Activated T-helper 1 cell treated with Interleukin-2 at 50 U/mL for 16 hours (primary cell): ENCODE data around the gene SH3RF1.

Source experiments
- DNase-seq: peaks from one replicate; pipeline ENCODE4 v3.0.0-alpha.2; 2020; ENCODE audit warnings: low read depth

SH3RF1 gene

GRCh38 chr4:169163495-169163894 lies 107.3 kb downstream of the SH3RF1 start:
- DNase-seq: no peak

GRCh38 chr4:169160825-169161224 lies 109.9 kb downstream of the SH3RF1 start:
- no peak for DNase-seq

DNA sequence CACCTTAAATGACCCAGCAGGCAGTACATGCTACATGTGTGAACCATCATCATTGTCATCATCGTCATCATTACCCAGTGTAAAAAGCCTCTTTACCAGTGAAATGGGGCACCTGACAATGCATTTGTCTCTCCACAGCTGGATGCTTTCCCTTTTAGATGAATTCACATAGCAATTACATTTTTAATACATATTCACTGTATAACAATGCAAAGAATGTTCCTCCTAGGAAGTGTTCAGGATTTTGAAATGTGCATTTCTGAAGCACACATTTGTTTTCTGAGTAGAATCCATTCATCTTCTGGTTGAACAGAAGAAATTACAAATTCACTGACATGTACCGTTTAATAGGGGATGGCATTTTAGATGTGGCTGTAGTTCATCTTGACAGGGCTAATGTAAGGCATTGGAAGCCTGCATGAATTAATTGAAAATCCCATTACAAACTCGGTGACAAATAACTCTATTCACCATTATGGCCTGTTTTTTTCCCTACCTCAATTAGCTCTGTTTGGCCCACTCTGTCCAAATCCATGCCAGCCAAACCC lies 111.1 kb downstream of the SH3RF1 start:
- DNase-seq: no peak

- DNase-seq: no peak
These were observed 111.9 kb downstream of the SH3RF1 start for GRCh38 chr4:169158861-169159260.

DNA sequence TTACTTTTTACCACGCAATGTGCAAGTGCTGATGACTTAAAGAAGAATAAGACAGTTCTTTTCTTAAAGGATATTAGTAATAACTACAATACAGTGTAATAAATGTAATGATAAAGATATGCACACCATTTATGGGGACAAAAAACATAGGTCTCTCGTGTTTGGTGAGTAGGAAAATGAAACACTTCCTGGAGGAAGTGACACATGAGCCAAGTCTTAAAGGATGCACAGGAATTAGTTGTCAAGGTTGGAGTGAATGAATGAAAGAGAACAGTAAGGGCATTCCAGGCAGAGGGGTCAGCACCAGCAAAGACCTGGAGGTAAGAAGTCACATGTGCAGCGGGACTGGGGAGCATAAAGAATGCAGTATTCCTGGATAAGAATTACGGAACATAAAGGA lies 112.7 kb downstream of the SH3RF1 start:
- no peak for DNase-seq

DNA sequence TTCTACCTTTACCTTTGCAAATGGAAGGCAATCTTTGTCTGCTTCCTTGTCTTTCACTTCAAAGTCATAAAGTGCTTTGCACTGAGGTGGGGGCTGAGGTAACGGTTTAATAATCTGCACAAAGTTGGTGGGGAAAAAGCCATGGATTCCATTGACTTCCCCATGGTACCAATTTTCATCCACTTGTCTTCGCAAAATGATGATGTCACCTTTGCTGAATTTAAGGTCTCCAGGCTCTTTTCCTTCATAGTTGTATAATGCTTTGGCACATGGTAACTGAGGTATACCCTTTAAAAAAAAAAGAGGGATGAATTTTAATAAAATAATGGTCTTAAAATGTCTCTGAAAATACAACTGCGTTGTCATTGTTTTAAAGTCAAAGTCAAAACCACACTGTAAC lies 114.4 kb downstream of the SH3RF1 start:
- no peak for DNase-seq

GRCh38 chr4:169154121-169154520 lies 116.6 kb downstream of the SH3RF1 start:
- no peak for DNase-seq

GRCh38 chr4:169153481-169154087 lies 117.2 kb downstream of the SH3RF1 start:
- DNase-seq: no peak

- no peak for DNase-seq
These were observed 117.9 kb downstream of the SH3RF1 start for GRCh38 chr4:169152899-169153298.

DNA sequence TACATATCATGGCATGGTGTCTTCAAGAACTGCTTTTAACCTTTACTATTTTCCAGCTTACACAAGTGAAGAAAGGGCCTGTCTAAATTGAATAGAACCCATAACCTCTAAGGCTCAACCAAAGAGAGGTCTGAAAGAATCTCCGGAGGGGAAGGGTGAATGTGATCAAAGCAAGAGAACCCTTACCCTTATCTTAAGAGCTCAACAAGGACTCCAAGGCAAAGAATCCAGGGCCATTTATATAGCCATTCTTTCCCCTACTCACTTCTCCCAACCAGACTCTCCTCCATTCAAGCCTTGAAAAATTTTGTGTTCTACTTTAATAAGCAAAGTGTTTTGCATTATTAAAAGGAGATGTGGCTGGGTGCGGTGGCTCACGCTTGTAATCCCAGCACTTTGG lies 118.7 kb downstream of the SH3RF1 start:
- DNase-seq: no peak

GRCh38 chr4:169151671-169152070 lies 119.1 kb downstream of the SH3RF1 start:
- DNase-seq: no peak

GRCh38 chr4:169150806-169151205 lies 120.0 kb downstream of the SH3RF1 start:
- DNase-seq: no peak

DNA sequence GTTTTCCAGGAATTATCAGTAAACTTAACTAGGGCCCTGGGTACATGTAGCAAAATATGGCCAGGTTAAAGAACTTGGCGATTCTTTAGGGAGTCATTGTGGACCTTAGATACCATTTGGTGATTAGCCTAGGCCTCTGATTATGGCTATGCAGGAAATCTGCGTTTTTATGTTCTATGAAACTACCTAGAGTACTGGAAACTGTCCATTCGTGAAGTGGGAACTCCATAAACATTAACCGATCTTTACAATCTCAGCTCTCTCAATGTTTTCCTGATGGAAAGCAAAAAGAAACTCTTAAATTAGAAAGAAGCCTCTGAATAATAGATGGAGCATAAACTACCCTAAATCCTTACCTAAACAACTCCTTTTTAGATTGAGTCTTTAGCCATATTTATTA lies 121.9 kb downstream of the SH3RF1 start:
- DNase-seq: no peak

GRCh38 chr4:169147191-169147590 lies 123.6 kb downstream of the SH3RF1 start:
- DNase-seq: no peak

GRCh38 chr4:169144061-169144600 lies 126.6 kb downstream of the SH3RF1 start:
- no peak for DNase-seq

- no peak for DNase-seq
These were observed 127.4 kb downstream of the SH3RF1 start for GRCh38 chr4:169143335-169143734.

DNA sequence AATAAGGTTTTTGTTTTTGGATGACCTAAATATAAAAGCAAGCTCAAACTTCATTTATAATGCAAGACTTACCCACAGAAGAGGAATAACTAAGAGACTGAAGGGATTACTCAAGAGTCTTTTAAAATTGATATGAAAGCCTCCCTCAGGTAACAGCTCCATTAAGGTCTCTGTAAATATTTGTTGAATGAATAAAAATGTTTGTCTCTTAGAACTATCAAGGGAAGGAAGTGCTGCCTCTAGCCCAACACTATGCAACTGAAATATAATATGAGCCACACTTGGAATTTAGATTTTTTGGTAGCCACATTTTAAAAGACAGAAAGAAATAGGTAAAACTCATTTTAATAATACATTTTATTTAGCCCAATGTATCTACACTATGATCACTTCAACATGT lies 127.8 kb downstream of the SH3RF1 start:
- DNase-seq: no peak

DNA sequence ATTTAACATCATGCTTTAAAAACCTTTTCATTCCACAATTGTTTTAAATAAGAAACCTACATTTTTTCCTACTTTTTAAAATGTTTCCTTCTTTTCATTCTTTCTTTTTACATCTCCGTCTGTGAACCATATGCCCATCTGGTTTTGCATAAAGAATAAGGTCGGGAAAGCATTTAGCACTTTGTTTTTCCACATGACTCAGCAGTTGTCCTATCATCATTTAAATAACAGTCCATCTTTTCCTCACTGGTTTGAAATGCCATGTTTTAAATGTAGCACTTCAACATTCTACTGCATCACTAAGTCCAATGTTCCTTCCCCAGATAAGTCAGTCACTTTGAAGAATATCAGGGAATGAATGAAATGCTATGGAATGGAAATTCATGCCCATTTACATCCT lies 128.4 kb downstream of the SH3RF1 start:
- no peak for DNase-seq

GRCh38 chr4:169139021-169139420 lies 131.7 kb downstream of the SH3RF1 start:
- no peak for DNase-seq

- DNase-seq: no peak
These were observed 133.2 kb downstream of the SH3RF1 start for GRCh38 chr4:169137558-169137920.

- no peak for DNase-seq
These were observed 133.8 kb downstream of the SH3RF1 start for GRCh38 chr4:169136796-169137557.

GRCh38 chr4:169136330-169136729 lies 134.4 kb downstream of the SH3RF1 start:
- no peak for DNase-seq

GRCh38 chr4:169135776-169136175 lies 135.0 kb downstream of the SH3RF1 start:
- DNase-seq: no peak
